Activated T-cell treated with anti-CD3 and anti-CD28 coated beads, Interleukin-2, amount 50 U/mL, for 4 hours (primary cell): Measurements from ENCODE around the gene AHCY. TPM values are rescaled to one million over a fixed set of nuclear protein-coding genes. Genes with fewer than 3 reads are reported as not detected.
"Not testable (repeated sequence)": the region's sequence is repeated elsewhere in the genome, so short reads cannot be mapped to it uniquely, and the experiment has no call there.

ENCODE experiments used
- ATAC-seq, 2 donors: fragments of 200-7000 bp; cut with Tn5 transposase; one replicate each; pipeline ENCODE4 v1.10.0; 2021
- DNase-seq: peaks from one replicate; pipeline ENCODE4 v3.0.0-alpha.2; 2020
- H3K27me3 Mint-ChIP-seq: one replicate; pipeline ENCODE4 v1.8.0; 2021; ENCODE audit warnings: low read depth, mixed read lengths
- H3K36me3 Mint-ChIP-seq: one replicate; pipeline ENCODE4 v1.8.0; 2022; ENCODE audit warnings: mixed read lengths; ENCODE audit not compliant: insufficient read depth
- H3K4me1 Mint-ChIP-seq: one replicate; pipeline ENCODE4 v1.8.0; 2021; ENCODE audit warnings: low read depth, mixed read lengths
- H3K4me3 Mint-ChIP-seq: one replicate; pipeline ENCODE4 v1.8.0; 2021; ENCODE audit warnings: mild to moderate bottlenecking, moderate library complexity, mixed read lengths
- H3K9me3 Mint-ChIP-seq: one replicate; pipeline ENCODE4 v1.8.0; 2021; ENCODE audit warnings: mixed read lengths
- total RNA-seq, 3 donors: library from RNA; stranded (reverse); gene quantifications; one replicate each; pipeline ENCODE4 v1.2.1, GENCODE V29; 2021

The AHCY gene
- total RNA-seq, 3 donors from 2014 or later = 172 to 217 (median 189) TPM

DNA sequence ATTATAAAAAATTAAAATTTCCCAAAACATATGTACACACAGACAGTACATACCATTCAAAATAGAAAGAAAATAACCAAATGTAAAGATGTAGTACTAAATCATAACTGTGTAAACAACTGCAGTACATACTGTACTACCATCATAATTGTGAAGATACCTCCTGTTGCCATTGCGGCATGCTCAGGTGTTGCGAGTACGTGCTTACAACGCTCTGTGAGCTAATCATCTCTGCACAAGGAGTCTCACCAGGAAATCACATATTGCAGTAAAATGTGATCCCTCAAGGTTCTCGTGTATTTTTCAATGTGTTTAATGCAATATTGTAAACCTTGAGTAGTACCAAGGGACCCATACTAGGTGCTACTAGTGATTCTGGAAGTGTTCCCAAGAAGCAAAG is 39.0 kb downstream of the AHCY start:
- H3K4me3 Mint-ChIP-seq = no peak overlapping the region
- peaks cover 4% of the 10 kb centered on the region for H3K4me1 Mint-ChIP-seq
- H3K9me3 Mint-ChIP-seq = no peaks in the 10 kb centered on the region
- H3K27me3 Mint-ChIP-seq = peaks cover 6% of the 10 kb centered on the region
- no peak for ATAC-seq
- DNase-seq = no peak
- H3K36me3 Mint-ChIP-seq = no peaks in the 10 kb centered on the region

DNA sequence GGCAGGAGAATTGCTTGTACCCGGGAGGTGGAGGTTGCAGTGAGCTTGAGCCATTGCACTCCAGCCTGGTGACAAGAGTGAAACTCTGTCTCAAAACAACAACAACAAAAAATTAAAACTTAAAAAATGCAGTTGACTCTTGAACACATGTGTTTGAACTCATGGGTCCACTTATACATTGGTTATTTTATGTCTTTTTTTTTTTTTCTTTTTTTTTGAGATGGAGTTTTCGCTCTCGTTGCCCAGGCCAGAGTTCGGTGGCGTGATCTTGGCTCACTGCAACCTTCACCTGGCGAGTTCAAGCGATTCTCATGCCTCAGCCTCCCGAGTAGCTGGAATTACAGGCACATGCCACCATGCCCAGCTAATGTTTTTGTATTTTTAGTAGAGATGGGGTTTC is 39.7 kb downstream of the AHCY start:
- not testable (repeated sequence) for H3K9me3 Mint-ChIP-seq, H3K4me3 Mint-ChIP-seq, H3K4me1 Mint-ChIP-seq, DNase-seq, ATAC-seq, H3K27me3 Mint-ChIP-seq, H3K36me3 Mint-ChIP-seq

DNA sequence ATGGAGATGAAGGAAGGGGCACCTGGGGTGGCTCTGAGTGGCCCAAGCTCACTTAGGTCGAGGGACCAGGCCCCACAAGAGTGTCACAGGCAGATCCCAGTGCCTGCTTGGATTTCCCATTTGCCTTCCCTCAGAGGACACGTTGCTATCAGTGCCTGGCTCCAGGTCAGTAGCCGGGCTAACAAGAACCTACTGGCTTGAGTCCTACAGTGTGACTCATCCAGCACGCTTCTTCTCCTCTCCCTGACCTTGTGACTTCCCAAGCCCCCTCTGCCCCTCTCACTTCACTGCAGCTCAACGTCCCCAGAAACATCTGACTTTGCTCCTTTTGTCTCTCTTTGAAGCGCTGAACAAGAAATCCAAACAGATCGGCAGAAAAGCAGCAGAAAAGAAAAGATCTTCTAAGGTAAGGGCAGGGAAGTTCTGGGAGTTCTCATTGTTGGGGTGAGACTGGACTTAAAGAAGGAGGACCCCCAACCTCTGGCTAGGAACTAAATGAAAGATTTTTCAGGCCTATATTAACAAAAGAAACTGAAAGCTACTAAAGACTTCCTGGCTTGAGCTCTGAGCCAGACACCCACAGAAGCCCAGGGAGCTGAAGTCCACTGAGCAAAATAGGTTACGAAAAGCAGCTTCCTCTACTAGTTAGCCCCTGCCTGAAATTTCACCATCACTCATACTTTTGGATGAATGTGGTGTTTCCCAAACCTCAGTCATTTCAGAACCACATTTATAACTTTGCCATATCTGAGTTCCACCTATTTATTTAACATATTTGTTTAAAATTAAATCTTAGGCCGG is 40.5 kb downstream of the AHCY start:
- ATAC-seq (no peak), DNase-seq (no peak)
- Mint-ChIP-seq H3K4me3 (no peak overlapping the region), H3K9me3 (no peaks in the 10 kb centered on the region), H3K27me3 (no peaks in the 10 kb centered on the region), H3K4me1 (peaks cover 1% of the 10 kb centered on the region), H3K36me3 (no peaks in the 10 kb centered on the region)

DNA sequence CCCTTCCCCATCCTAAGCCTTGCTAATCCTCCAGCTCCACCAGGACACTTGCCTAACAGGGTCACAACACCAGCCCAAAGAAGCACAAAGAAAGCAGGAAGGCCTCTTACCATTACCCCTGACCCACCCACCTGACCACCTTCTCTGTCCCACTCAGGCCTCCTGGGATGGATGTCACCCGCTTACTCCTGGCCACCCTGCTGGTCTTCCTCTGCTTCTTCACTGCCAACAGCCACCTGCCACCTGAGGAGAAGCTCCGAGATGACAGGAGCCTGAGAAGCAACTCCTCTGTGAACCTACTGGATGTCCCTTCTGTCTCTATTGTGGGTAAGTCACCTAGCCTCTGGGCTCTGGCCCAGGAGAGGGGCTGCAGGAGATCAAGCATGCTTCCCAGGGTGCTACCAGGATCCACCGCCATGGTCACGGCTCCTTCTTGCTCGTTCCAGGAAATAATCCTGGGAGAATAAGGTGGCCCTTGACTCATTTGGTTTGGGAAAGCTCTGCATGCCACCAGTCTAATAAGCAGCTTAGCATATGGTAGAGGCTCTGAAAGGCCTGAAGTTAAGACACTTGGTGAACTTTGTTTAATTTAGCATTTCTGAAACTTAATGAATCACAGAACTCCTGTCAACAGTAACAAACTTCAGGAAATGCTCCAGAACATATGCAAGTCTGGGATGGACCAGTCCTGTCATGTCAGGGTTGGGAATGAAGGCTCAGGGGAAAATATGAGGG is 42.8 kb downstream of the AHCY start:
- H3K4me3 Mint-ChIP-seq = no peak overlapping the region
- H3K27me3 Mint-ChIP-seq = no peaks in the 10 kb centered on the region
- no peak for DNase-seq
- no peaks in the 10 kb centered on the region for H3K9me3 Mint-ChIP-seq
- H3K36me3 Mint-ChIP-seq = no peaks in the 10 kb centered on the region
- no peak for ATAC-seq
- H3K4me1 Mint-ChIP-seq = peaks cover 1% of the 10 kb centered on the region

GRCh38 chr20:34256629-34257124 is 46.5 kb downstream of the AHCY start:
- H3K27me3 Mint-ChIP-seq = no peaks in the 10 kb centered on the region
- DNase-seq = no peak
- no peaks in the 10 kb centered on the region for H3K9me3 Mint-ChIP-seq
- ATAC-seq = no peak
- no peaks in the 10 kb centered on the region for H3K36me3 Mint-ChIP-seq
- no peaks in the 10 kb centered on the region for H3K4me1 Mint-ChIP-seq
- no peak overlapping the region for H3K4me3 Mint-ChIP-seq

GRCh38 chr20:34254979-34255378 is 48.2 kb downstream of the AHCY start:
- H3K9me3 Mint-ChIP-seq = no peaks in the 10 kb centered on the region
- H3K27me3 Mint-ChIP-seq = no peaks in the 10 kb centered on the region
- DNase-seq = no peak
- no peaks in the 10 kb centered on the region for H3K36me3 Mint-ChIP-seq
- no peaks in the 10 kb centered on the region for H3K4me1 Mint-ChIP-seq
- H3K4me3 Mint-ChIP-seq = no peak overlapping the region
- no peak for ATAC-seq

DNA sequence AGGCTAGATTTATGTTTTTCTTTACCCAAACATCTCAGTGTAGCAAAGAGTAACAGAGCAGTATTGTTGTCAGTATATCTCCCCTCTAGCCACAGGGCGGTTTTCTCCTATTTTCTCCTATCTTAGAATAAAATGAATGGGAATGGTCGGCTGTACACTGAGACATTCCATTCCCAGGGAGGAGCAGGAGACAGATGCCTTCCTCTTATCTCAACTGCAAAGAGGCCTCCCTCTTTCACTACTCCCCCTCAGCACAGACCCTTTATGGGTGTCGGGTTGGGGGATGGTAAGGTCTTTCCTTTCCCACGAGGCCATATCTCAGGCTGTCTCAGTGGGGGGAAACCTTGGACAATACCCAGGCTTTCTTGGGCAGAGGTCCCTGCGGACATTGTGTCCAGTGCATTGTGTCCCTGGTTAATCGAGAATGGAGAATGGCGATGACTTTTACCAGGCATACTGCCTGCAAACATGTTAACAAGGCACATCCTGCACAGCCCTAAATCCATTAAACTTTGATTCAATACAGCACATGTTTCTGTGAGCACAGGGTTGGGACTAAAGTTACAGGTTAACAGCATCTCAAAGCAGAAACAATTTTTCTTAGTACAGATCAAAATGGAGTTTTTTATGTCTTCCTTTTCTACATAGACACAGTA is 50.6 kb downstream of the AHCY start:
- not testable (repeated sequence) for H3K27me3 Mint-ChIP-seq, DNase-seq, H3K4me1 Mint-ChIP-seq, H3K4me3 Mint-ChIP-seq, H3K36me3 Mint-ChIP-seq, ATAC-seq, H3K9me3 Mint-ChIP-seq

GRCh38 chr20:34251619-34252018 is 51.5 kb downstream of the AHCY start:
- Mint-ChIP-seq H3K4me1 (peaks cover 5% of the 10 kb centered on the region), H3K36me3 (no peaks in the 10 kb centered on the region), H3K27me3 (no peaks in the 10 kb centered on the region), H3K4me3 (no peak overlapping the region), H3K9me3 (no peaks in the 10 kb centered on the region)
- ATAC-seq (no peak), DNase-seq (no peak)

DNA sequence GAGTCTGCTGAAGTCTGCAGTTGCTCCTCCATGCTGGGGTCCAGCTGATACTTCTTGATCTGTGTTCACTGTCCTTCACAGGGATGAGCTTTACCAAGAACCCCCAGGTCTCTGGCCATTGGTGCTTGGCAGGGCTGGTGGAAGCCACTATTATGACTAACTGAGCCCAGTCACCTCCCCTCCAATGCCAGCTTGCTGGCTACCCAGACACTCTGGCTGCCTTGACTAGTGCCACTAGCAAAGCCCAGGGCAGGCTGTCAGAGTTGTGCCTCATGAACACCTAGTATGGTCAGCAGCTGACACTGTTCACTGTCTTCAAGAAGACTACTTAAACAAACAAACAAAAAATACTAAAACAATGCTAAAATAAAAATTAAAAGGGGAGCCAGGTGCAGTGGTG is 53.1 kb downstream of the AHCY start:
- no peaks in the 10 kb centered on the region for H3K36me3 Mint-ChIP-seq
- no peak for ATAC-seq
- no peaks in the 10 kb centered on the region for H3K9me3 Mint-ChIP-seq
- DNase-seq = no peak
- no peaks in the 10 kb centered on the region for H3K27me3 Mint-ChIP-seq
- H3K4me3 Mint-ChIP-seq = no peak overlapping the region
- peaks cover 5% of the 10 kb centered on the region for H3K4me1 Mint-ChIP-seq

GRCh38 chr20:34249291-34249690 is 53.9 kb downstream of the AHCY start:
- H3K4me1 Mint-ChIP-seq = peaks cover 5% of the 10 kb centered on the region
- peak; percentile 84 to 89 for ATAC-seq
- no peak for DNase-seq
- H3K4me3 Mint-ChIP-seq = no peak overlapping the region
- H3K27me3 Mint-ChIP-seq = no peaks in the 10 kb centered on the region
- H3K9me3 Mint-ChIP-seq = no peaks in the 10 kb centered on the region
- H3K36me3 Mint-ChIP-seq = no peaks in the 10 kb centered on the region

GRCh38 chr20:34246126-34246626 is 57.0 kb downstream of the AHCY start:
- H3K4me3 Mint-ChIP-seq = no peak overlapping the region
- peaks cover under 1% of the 10 kb centered on the region for H3K27me3 Mint-ChIP-seq
- no peaks in the 10 kb centered on the region for H3K9me3 Mint-ChIP-seq
- DNase-seq = no peak
- no peak for ATAC-seq
- H3K36me3 Mint-ChIP-seq = no peaks in the 10 kb centered on the region
- H3K4me1 Mint-ChIP-seq = peaks cover 11% of the 10 kb centered on the region

- H3K36me3 Mint-ChIP-seq = no peaks in the 10 kb centered on the region
- no peak for DNase-seq
- H3K9me3 Mint-ChIP-seq = peaks cover 2% of the 10 kb centered on the region
- H3K4me3 Mint-ChIP-seq = no peak overlapping the region
- ATAC-seq = no peak
- peaks cover 18% of the 10 kb centered on the region for H3K4me1 Mint-ChIP-seq
- peaks cover 3% of the 10 kb centered on the region for H3K27me3 Mint-ChIP-seq
Observed at GRCh38 chr20:34243377-34243776, 59.8 kb downstream of the AHCY start.

DNA sequence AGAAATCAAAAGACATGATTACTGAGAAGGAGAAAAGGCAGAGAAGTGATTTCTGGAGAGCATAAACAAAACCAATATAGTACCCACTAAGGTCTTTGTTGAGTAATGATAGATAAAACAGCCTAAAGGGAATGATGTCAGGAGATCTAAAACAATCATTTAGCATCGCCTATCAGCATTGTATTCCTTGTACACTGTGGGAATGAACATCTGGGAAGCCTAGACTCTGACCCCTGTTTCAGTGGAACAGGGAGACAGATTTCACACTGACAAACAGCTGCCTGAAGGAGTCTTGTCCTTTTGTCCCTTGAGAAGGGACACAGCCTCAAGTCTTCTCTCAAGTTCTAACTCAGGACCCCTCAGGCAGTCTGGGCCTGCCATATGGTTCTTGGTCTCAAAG is 60.3 kb downstream of the AHCY start:
- peaks cover 18% of the 10 kb centered on the region for H3K4me1 Mint-ChIP-seq
- no peaks in the 10 kb centered on the region for H3K36me3 Mint-ChIP-seq
- H3K27me3 Mint-ChIP-seq = peaks cover 3% of the 10 kb centered on the region
- ATAC-seq = no peak
- no peak overlapping the region for H3K4me3 Mint-ChIP-seq
- H3K9me3 Mint-ChIP-seq = peaks cover 7% of the 10 kb centered on the region
- DNase-seq = no peak

DNA sequence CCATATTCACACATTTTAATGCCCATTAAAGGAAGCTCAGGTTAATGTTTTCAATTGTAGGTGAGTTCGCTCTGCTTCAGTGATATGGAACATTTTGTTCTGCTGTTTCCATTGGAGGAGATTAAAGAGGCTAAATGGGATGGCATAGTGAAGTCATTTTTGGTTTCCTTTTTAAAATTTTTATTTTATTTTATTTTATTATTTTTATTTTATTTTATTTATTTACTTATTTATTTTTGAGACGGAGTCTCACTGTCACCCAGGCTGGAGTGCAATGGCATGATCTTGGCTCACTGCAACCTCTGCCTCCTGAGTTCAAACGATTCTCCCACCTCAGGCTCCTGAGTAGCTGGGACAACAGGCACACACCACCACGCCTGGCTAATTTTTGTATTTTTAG is 61.1 kb downstream of the AHCY start:
- ATAC-seq, DNase-seq, H3K4me3 Mint-ChIP-seq, H3K36me3 Mint-ChIP-seq, H3K27me3 Mint-ChIP-seq: not testable (repeated sequence)
- H3K4me1 Mint-ChIP-seq = peaks cover 18% of the 10 kb centered on the region
- H3K9me3 Mint-ChIP-seq = peaks cover 15% of the 10 kb centered on the region
